Erythroblast (primary cell): ENCODE measurements around the gene ACVR1B.

ENCODE experiments used
- GATA1 ChIP-seq: IDR thresholded peaks from 2 replicates; pipeline ENCODE4 v1.6.1; 2011; ENCODE audit warnings: low read depth, mild to moderate bottlenecking, control low read depth, low read length, moderate library complexity
- POLR2A ChIP-seq: IDR thresholded peaks from 2 replicates; pipeline ENCODE4 v1.6.1; 2011; ENCODE audit warnings: mild to moderate bottlenecking, low read length

- TF ChIP-seq POLR2A (no peak), GATA1 (no peak)
Observed at GRCh38 chr12:51950682-51951198, 759 bp upstream of the ACVR1B start.
